Stimulated activated CD4-positive, alpha-beta T cell treated with anti-CD3 and anti-CD28 coated beads, Interleukin-1b, Interleukin-23, amount 100 ng/mL, for 4 hours (primary cell): ENCODE results near the gene WFS1.

Experiments
- DNase-seq, 2 donors: peaks; one replicate each; pipeline ENCODE4 v3.0.0-alpha.2; 2020; ENCODE audit warnings: low read depth in 2 of 2

WFS1 gene

DNA sequence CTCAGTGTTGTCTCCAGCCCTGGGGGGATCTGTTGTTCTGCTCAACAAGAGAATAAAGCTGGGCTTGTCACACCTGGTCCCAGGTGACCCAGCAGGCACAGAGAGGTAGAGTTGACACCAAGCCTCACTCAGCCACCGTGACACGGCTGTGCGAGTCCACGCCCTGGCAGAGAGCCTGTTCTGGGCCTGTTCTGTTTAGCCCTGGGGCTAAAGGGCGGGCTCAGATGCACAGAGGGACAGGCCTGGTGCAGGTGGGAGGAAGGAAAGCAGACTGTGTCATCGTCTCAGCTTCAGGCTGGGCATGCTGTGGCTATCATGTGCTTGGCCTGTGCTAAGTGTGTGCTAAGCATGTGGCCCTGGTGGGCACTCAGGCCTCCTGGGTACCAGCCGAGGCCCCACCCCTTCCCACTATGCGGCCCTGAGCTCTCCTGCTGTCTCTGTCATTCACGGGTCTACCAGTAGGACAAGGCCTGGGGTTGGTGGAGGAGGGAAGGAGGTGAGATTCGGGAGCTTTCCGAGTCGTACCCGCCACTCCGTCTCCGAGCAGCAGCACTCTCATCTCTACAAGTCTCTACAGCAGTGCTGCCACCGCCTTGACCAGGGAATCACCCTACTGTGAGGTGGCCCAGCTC is 10.8 kb downstream of the WFS1 start:
- no peak for DNase-seq

DNA sequence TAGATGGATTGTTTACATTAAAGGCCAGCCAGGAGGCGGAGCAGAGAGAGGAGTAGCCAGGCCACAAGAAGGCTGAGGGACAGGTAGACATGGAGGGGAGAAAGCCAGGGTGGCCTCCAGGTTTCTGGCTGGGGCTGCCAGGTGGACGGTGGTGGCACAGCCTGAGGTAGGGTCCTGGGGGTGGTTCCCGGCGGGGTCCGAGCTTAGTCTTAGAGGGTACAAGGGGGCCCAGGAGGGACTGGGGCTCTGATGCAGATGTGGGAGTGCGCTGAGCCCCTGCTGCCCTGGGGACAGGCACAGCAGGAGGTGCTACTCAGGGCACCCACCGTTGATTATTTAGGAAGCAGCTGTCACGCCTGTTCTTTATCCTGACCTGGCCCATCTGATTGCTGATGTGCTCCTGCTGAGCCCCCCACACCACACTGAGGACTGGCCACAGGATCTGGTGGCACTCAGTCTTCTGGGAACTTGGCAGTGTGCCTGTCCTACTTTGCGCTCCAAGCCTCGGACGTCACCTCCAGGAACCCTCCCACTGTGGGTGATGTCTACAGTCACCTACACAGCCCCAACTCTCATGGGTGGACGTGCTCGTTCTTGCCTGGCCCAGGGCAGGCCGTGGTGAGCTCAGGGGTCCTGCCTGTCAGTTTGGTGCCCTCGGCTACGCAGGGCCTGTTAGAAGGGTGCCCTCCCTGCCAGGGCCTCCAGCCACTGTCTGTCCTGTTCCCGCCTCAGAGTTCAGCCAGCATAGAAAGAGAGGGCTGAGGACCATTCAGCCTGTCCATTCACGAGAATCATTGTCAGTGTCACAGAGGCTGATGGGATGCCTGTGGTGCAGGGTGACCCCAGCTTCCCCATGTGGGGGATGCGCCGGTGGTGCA is 12.0 kb downstream of the WFS1 start:
- no peak for DNase-seq

DNA sequence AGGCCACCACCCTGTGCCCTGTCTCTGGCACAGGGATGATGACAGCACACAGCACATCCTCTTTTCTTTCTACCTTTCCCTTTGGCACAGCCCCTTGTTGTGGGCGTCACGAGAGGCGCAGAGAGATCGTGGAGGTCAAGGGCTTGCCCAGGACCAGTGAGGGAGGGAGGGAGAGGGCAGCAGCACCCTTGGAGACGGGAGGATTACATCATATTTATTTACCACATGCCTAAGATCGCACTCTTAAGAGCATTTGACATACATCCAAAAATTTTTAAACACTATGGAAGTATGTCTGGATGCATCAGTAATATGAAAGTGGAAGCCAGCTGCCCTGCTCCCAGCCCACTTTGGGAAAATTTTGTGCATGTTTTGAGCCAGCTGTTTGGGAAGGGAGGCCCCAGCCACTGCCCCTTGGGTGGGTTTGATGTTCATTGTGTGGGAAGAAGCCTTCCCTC is 12.7 kb downstream of the WFS1 start:
- DNase-seq, result no peak

DNA sequence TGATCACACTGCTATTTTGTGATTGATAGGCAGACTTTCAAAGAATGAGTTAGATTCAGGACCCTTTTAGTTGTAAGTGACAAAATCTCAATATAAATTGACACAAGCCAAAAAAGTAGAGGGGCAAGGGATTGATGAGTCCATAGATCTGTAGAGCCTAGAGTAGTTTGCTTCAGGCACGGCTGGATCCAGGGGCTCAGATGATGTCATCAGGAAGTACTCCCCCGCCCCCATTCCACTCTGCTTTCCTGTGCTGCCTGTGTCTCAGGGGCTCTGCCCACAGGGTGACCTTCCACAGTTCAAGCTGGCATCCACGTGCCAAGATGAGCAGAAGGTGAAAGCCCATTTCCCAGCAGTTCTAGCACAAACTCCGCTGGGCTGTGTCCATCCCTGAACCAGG is 13.6 kb downstream of the WFS1 start:
- DNase-seq, result no peak

DNA sequence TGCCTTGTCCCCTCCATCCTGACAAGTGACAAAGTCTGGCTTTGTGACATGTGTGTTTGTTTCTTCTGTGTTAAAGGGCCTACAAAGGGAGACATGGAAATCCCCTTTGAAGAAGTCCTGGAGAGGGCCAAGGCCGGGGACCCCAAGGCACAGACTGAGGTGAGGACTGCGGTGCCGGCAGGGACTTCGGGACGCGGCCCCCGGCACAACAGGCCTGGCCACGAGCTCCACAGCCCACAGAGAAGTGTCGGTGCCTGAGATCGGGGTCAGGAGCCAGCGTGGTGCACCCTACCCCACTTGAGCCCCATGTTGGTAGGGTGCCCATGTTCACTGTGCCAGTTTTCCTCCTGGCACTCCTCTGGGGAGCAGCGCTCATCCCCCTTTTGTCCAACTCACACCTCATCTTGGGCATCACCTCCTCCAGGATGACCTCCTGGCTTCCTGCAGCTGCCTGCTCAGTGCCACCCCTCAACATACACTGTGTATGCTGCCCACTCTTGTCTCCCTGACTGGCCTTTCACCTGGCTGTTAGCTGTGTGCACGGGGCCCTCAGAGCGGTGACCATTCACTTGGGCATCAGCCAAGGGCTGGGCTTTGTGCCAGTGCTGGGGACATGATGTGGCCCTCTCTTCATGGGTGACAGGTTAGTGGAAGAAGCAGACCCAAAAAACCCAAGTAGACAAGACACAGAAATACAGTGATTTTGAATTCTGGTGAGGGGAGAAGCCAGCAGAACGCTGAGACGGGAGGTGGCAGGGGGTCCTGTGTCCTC is 17.6 kb downstream of the WFS1 start:
- no peak for DNase-seq

DNA sequence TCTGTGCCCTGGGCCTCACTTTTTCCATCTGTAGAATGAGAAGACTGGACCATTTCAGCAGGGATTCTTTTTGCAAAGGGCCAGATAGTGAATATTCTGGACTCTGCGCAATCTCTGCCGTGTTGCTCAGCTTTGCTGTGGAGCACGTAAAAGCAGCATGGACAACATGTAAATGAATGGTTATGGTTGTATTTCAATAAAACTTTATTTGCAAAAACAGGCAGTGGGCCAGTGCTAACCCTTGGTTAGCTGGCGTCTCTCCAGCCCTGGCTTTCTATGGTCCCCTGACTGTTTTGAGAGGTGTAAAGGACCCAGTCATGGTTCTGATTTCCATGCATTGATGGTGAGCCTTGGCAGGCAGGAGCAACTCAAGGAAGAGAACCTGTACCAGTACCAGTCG is 18.7 kb downstream of the WFS1 start:
- DNase-seq, result no peak

DNA sequence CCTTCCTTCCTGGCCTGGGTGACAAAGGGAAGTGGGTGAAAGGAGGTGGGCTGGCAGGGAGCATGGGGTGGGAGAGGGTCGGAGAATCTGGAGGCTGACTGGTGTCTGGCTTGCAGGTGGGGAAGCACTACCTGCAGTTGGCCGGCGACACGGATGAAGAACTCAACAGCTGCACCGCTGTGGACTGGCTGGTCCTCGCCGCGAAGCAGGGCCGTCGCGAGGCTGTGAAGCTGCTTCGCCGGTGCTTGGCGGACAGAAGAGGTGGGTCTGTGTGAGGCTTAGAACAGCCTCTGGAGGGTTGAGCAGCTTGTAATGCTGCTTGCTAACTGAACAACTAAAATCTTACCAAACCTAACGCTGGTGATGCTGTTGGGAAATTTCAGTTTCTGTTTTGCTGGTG is 19.2 kb downstream of the WFS1 start:
- no peak for DNase-seq

DNA sequence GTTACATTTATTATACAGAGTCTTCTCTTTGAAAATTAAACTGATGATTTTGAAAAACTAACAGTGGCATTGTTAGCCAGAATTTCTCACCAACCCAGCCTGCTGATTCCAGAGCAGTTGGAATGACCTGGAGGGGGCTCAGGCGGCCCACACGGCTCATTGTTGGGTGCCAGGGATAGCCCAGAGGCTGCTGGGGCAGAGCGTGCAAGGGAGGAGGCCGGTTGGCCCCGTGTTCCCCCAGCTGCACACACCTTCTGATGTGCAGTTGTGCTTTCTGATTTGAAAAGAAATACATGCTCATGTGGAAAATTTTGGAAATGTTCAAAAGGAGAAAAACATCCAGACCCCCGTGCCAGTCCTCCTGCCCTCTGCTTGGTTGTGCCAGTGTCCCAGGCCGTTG is 20.6 kb downstream of the WFS1 start:
- DNase-seq, result no peak

DNA sequence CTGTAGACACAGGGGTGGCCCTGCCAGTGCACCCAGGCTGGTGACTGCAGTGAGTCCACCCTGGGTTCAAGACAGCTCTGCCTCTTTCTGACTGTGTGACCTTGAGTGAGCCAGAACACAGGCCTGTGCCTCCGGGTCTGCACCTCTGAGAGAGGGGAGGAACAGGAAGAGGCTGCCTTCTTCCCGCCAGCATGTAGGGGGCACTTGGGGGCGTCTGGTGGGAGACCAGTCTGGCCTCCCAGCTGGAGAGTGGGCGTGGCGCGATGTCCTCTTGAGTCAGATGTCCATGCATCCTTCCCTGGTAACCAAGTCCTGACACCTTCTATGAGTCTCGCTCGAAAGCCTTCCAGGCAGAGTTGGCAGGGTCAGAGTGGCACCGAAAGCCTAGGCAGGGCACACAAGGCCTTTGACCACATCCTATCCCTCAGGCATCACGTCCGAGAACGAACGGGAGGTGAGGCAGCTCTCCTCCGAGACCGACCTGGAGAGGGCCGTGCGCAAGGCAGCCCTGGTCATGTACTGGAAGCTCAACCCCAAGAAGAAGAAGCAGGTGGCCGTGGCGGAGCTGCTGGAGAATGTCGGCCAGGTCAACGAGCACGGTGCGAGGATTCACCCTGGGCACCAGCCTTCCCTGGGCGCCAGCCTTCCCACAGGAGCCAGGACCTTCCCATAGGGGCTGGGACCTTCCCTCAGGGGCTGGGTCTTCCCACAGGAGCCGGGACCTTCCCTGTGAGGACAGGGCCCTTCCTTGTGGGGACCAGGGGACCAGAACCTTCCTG is 21.3 kb downstream of the WFS1 start:
- no peak for DNase-seq

DNA sequence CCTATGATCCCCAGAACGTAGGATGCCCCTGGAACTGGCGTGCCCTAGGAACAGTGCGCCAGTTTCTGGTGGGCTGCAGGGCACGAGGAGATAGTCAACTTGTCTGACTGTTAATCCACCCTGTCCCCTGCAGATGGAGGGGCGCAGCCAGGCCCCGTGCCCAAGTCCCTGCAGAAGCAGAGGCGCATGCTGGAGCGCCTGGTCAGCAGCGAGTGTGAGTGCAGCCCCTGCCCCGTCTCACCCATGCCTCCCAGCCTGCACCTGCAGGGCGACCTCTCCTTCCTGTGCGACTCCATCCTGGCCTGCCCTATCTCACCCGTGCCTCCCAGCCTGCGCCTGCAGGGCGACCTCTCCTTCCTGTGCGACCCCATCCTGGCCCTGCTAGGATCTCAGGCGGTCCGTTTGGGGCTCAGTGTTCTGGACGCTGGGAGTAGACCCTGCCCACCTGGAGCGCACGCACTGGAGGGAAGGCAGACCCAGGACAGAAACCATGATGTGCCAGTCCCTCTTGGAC is 22.2 kb downstream of the WFS1 start:
- DNase-seq, result no peak

DNA sequence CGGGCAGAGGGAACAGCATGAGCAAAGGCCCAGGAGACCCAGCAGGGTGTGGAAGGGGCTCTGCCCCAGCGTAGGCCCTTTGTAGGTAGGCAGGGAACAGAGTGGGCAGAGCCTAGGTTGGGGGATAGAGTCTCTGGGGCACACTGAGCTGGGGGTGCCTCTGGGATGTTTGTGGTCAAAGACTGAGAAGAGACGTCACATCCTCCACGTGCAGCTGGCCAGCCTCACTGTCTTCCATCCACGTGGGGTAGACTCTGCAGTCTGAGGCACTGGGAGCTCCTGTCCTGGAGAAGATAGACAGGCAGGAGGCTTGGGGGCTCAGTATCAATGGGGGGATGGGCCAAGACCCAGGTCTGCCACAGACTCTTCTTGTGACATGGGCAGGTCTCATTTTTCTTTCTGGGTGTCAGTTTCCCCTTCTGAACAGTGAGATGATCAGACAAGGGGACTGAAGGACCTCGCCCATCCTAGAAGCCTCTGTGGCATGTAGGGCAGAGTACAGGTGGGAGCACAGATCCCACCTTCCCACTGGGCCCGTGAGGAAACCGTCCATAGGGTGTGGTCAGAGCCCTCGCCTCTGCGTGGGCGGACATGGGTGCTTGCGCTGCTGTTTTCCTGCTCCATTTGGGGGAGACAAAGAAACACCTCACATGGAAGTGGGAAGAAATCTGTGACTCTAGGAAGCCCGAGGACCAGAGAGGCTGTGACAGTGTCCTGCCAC is 22.9 kb downstream of the WFS1 start:
- DNase-seq, result no peak

DNA sequence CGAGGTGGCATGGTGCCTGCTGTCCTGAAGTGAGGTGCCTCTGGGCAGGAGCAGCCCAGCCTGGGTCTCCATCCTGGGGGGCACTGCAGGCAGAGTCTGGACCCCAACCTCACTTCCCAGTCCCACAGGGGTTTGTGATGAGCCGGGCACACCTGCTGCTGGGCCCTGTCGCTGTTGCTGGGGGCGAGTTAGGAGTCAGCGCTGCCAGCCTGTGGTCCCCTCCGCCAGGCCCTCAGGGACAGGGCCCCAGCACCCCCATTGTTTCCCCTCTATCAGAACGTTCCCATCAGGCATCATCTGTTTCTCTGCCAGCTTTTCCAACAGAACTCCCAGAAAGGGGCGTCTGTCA is 23.4 kb downstream of the WFS1 start:
- no peak for DNase-seq

DNA sequence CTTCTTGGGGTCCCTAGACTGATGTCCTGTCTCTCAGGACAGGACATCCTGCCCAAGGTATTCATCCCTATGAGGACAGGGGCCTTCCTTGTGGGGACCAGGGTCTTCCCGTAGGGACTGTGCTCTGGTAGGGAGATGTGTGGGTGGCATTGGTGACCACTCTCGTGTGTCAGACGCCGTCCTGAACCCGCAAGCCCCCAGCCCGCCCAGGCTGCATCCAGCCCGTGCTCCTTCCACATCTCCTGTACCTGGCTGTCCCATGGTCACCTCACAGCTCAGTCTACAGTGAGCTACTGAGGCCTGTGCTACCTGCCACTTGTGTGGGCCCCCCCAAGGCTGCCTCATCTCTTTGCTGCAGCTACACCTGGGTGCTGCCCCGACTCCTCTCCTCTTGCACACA is 24.0 kb downstream of the WFS1 start:
- DNase-seq, result no peak

DNA sequence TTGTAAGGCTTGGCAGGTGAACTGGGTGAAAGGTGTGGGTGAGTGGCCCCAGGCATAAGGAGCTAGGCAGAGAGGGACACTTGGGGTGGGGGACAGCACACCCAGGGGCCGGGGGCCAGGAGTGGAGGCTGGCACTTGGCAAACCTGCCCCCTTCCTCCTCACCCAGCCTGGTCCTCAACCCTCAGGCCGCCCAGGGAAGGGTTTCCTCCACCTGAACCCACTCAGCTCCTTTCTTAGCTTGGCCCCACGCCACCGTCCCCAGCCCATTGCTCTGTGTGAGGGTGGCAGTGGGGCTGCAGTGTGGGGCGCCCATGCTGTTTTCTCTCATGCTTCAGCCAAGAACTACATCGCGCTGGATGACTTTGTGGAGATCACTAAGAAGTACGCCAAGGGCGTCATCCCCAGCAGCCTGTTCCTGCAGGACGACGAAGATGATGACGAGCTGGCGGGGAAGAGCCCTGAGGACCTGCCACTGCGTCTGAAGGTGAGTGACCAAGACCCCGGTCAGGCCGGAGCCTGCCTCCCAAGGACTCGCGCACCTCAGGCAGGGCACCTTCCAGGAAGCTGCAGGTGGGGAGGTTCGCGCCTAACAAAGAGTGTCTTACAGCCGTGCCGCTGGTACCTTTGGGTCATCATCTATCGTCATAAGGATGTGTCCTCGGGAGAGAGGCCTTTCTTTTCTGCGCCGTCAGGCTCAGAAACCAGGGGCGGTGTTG is 25.2 kb downstream of the WFS1 start:
- no peak for DNase-seq

DNA sequence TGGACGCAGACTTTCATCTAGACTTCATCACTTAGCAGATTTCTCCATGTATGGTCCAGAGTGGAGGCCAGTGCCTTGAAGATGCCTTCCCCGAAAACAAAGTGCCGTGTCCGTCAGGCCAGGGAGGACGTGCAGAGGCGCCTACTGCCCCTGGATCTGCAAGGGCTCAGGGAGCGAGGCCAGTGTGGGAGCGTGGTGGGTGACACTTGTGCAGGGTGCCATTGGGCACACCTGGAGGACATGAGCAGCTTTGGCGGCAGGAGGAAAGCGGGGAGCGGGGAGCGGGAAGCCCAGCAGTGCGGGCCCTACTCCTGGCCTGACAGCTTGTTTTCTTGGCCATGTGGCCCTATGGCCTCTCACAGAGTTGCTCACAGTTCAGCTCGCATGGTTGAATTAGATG is 25.8 kb downstream of the WFS1 start:
- no peak for DNase-seq

DNA sequence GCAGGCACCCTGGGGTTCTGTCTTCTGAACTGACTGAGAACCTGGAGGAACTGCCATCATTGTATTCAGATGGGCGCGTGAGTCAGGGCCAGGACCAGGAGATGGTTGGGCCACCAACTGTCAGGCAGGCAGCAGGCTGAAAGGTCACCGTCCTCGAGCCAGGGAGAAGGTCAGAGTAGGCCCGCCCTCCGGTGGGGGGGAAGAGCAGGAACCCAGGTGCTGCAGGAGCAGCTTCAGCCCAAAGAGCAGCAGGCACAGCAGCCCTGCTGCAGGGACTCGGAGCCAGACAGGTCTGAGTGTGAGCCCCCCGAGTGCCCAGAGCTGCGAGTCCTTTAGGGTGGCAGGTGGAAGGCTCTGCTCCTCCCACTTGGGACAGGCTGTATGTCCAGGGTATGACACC is 26.4 kb downstream of the WFS1 start:
- no peak for DNase-seq

DNA sequence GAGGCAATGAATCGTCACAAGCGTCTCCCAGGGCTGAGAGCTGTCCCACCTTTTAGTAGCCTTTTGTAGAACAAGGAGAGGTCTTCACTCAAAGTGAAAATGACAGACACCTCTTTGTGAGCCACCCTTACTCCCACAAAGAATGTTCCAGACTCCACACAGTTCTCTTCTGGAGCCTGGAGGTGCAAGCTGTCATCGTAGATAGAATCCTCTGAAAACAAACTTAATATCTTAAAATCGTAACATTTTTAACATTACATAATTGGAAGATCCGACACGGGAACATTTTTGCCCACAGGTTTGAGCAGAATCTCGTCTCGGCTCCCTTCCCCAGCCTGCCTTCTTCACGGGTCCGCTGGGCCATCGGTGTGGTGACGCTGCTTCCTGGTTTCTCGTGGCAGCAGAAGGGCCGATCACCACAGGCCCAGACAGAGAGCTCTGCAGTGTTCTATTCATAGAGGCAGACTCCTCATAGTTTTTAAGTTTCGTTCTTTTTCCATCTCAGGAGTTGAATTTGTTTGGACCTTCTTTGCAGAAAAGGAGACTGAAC is 27.7 kb downstream of the WFS1 start:
- DNase-seq, result no peak

DNA sequence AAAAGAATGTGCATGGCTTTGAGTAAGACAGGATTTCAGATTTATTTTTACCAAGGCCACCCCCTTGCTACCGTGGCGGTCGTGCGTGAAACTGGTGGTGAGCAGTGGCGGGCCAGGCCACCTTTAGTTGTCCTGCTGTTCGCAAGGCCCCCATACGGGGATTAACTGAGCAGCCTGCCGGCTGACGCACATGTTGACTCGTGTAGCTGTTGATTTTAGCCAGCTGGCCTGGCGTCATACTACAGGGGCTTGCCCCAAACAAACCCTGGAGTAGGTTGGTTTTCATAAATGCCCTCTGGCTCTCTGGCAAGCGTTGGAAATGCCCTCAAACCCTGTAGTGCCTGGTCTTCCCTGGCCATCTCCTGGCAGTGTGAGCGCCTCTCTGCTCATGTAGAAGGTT is 28.4 kb downstream of the WFS1 start:
- DNase-seq, result no peak

DNA sequence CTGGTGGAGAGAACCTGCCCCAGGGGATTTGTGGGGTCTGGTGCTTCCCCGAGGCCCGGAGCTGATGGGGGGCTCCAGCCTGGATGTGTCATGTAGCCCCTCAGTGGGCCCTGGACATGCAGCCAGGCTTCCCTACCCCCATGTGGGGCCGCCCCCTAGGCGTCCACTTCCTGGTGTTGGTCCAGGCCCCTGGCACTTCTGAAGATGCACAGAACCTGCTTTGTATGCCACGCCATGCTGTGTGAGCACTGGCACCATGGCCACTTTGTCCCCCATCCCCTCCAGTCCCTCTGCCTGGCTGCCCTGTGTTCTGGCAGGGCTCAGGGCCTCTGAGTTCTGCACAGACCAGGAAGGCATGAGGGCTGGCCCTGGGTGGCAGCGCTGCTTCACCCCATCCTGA is 29.2 kb downstream of the WFS1 start:
- no peak for DNase-seq

DNA sequence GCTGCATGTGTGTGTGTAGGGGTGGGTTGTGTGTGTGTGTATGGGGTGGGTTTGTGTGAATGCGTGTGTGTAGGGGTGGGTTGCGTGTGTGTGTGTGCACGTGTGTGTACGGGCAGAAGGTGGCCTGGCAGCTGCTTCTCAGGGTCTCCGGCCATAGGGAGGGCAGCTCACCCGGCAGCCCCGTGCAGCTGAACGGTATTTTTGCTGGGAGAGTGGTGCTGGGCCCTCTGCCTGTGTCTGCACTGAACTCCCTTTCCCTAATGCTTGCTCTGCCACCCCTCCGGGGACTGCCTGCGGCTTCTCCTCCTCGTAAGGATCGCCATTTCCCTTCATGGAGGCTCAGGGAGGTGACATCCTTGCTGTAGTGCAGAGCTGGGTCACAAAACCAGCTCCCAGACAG is 30.2 kb downstream of the WFS1 start:
- DNase-seq, result no peak
